Aorta (tissue), 5 donors: ENCODE results near the gene PSMC1. TPM values are rescaled to one million over a fixed set of nuclear protein-coding genes. Genes with fewer than 3 reads are reported as not detected.
"Not testable (repeated sequence)": the region's sequence is repeated elsewhere in the genome, so short reads cannot be mapped to it uniquely, and the experiment has no call there.

ENCODE experiments used
- ATAC-seq: fragments of 200-7000 bp; cut with Tn5 transposase; one replicate; pipeline ENCODE4 v1.9.1; 2022; ENCODE audit warnings: moderate library complexity; ENCODE audit not compliant: low FRiP score
- DNase-seq, 2 donors: peaks; one replicate each; pipeline ENCODE4 v3.0.0-alpha.2; 2020
- H3K27ac ChIP-seq, 2 donors: one replicate each; pipeline ENCODE4 v1.5.1; 2013; ENCODE audit warnings: low read length in 2 of 2, mild to moderate bottlenecking in 2 of 2, moderate library complexity in 2 of 2, control low read depth in 1 of 2, inconsistent platforms in 1 of 2, low read depth in 1 of 2
- H3K27me3 ChIP-seq, 2 donors: one replicate each; pipeline ENCODE4 v1.6.1; 2013; ENCODE audit warnings: control low read depth in 1 of 2, low read length in 1 of 2, mild to moderate bottlenecking in 1 of 2, moderate library complexity in 1 of 2; ENCODE audit not compliant: insufficient read depth in 2 of 2, control insufficient read depth in 1 of 2
- H3K36me3 ChIP-seq, 2 donors: one replicate each; pipeline ENCODE4 v1.6.1; 2013; ENCODE audit warnings: control low read depth in 1 of 2, low read length in 1 of 2, mild to moderate bottlenecking in 1 of 2; ENCODE audit not compliant: insufficient read depth in 2 of 2, control insufficient read depth in 1 of 2
- H3K4me1 ChIP-seq, 2 donors: one replicate each; pipeline ENCODE4 v1.6.1; 2013; ENCODE audit warnings: low read length in 2 of 2, control low read depth in 1 of 2, mild to moderate bottlenecking in 1 of 2, moderate library complexity in 1 of 2; ENCODE audit not compliant: insufficient read depth in 2 of 2, control insufficient read depth in 1 of 2
- H3K4me3 ChIP-seq, 2 donors: one replicate each; pipeline ENCODE4 v1.5.1; 2013; ENCODE audit warnings: low read length in 2 of 2, control low read depth in 1 of 2, mild to moderate bottlenecking in 1 of 2
- H3K9me3 ChIP-seq: one replicate; pipeline ENCODE4 v1.6.1; 2013; ENCODE audit warnings: mild to moderate bottlenecking, low read length; ENCODE audit not compliant: control insufficient read depth
- WGBS, 2 donors: extraction: QIAGEN DNeasy Blood & Tissue Kit; methylation state at CpG; one replicate each; pipeline ENCODE4 v1.1.7; 2013; 5-methylcytosine and 5-hydroxymethylcytosine counted together
- intact Hi-C, 2 donors: fragments of 100-400 bp; cut with DNase I; formaldehyde crosslinking; loops; one replicate each; pipeline versions ENCODE4 v1.14.2 to v1.15.0; 2022
- polyA plus RNA-seq, 2 donors: library from polyadenylated mRNA; stranded (reverse); fragments of 200-250 nt; gene quantifications; one replicate each; pipeline ENCODE4 v1.2.3, GENCODE V29; 2013
- total RNA-seq, 2 donors: library from RNA; stranded (reverse); fragmentation: NEBNext Ultra II Directional; extraction: Animal tissue kit (Norgen Biotek cat#: 25700); gene quantifications; one replicate each; pipeline ENCODE4 v1.2.1, GENCODE V29; 2021
- donor health status: healthy with polysubstance abuse.
- donor health status: Bipolar disorder and iron deficiency.
- donor health status: DM: no; HTN: no; CAD: no.
- donor health status: DM: no; HTN: no; CAD: no.
- donor health status: DM: yes; HTN: yes; CAD: no.

The PSMC1 gene
- total and polyA plus RNA-seq, 4 donors, result 67.3 to 184 (median 128) TPM

GRCh38 chr14:90247441-90247840, 8.9 kb upstream of the PSMC1 start:
- intact Hi-C loops, H3K4me1 ChIP-seq, DNase-seq, H3K36me3 ChIP-seq, H3K4me3 ChIP-seq, H3K27ac ChIP-seq, H3K27me3 ChIP-seq, H3K9me3 ChIP-seq, ATAC-seq: not testable (repeated sequence)
- WGBS, 2 donors, result 82 to 87% methylated on average over 10 of the region's 10 CpGs

- Histone ChIP-seq H3K27ac (no peak overlapping the region), H3K27me3 (no peaks in the 10 kb centered on the region), H3K4me1 (no peaks in the 10 kb centered on the region), H3K4me3 (no peak overlapping the region), H3K36me3 (no peaks in the 10 kb centered on the region), H3K9me3 (no peaks in the 10 kb centered on the region)
- ATAC-seq (no peak), DNase-seq (no peak)
- intact Hi-C loops, result no loop called here
- 82 to 84% methylated on average over 2 of the region's 2 CpGs for WGBS, 2 donors
These were observed 7.8 kb upstream of the PSMC1 start for GRCh38 chr14:90248594-90248993.

- Histone ChIP-seq H3K4me3 (no peak overlapping the region), H3K4me1 (peaks cover 1 to 9% of the 10 kb centered on the region in 2 donors), H3K27ac (no peak overlapping the region), H3K27me3 (no peaks in the 10 kb centered on the region), H3K9me3 (no peaks in the 10 kb centered on the region), H3K36me3 (no peaks in the 10 kb centered on the region)
- ATAC-seq (no peak), DNase-seq (no peak)
- 85 to 91% methylated on average over 8 of the region's 8 CpGs for WGBS, 2 donors
- intact Hi-C loops, result no loop called here
These were observed 2.5 kb upstream of the PSMC1 start for GRCh38 chr14:90253826-90254225.

GRCh38 chr14:90255871-90256270, 482 bp upstream of the PSMC1 start:
- intact Hi-C loops, result no loop called here
- H3K27ac ChIP-seq, result no peak overlapping the region
- no peak for ATAC-seq
- H3K36me3 ChIP-seq, result no peaks in the 10 kb centered on the region
- WGBS, 2 donors, result 38 to 51% methylated on average over 1 of the region's 1 CpG
- no peaks in the 10 kb centered on the region for H3K27me3 ChIP-seq
- peaks cover 1 to 9% of the 10 kb centered on the region in 2 donors for H3K4me1 ChIP-seq
- H3K9me3 ChIP-seq, result no peaks in the 10 kb centered on the region
- no peak for DNase-seq
- peak overlapping the region; percentile 36 to 93 for H3K4me3 ChIP-seq

- H3K4me1 ChIP-seq, result no peaks in the 10 kb centered on the region
- peaks cover 8 to 13% of the 10 kb centered on the region in 2 donors for H3K36me3 ChIP-seq
- DNase-seq, result no peak
- no peaks in the 10 kb centered on the region for H3K27me3 ChIP-seq
- no peak overlapping the region for H3K4me3 ChIP-seq
- H3K9me3 ChIP-seq, result no peaks in the 10 kb centered on the region
- H3K27ac ChIP-seq, result no peak overlapping the region
- intact Hi-C loops, result no loop called here
- 80 to 84% methylated on average over 7 to 8 of the region's 8 CpGs for WGBS, 2 donors
- no peak for ATAC-seq
These were observed 7.5 kb downstream of the PSMC1 start for GRCh38 chr14:90263748-90264449.

- Histone ChIP-seq H3K27me3 (no peaks in the 10 kb centered on the region), H3K27ac (no peak overlapping the region), H3K9me3 (no peaks in the 10 kb centered on the region), H3K36me3 (peaks cover 14 to 17% of the 10 kb centered on the region in 2 donors), H3K4me1 (no peaks in the 10 kb centered on the region), H3K4me3 (no peak overlapping the region)
- no peak for ATAC-seq
- WGBS, 2 donors, result 84 to 90% methylated on average over 8 to 9 of the region's 9 CpGs
- no peak for DNase-seq
- intact Hi-C loops, result no loop called here
These were observed 10.2 kb downstream of the PSMC1 start for GRCh38 chr14:90266441-90267154.

- no peaks in the 10 kb centered on the region for H3K4me1 ChIP-seq
- H3K36me3 ChIP-seq, result peaks cover 16 to 17% of the 10 kb centered on the region in 2 donors
- ATAC-seq (no peak), DNase-seq (no peak)
- no peak overlapping the region for H3K27ac ChIP-seq
- 83 to 84% methylated on average over 4 of the region's 4 CpGs for WGBS, 2 donors
- H3K27me3 ChIP-seq, result no peaks in the 10 kb centered on the region
- no peaks in the 10 kb centered on the region for H3K9me3 ChIP-seq
- intact Hi-C loops, result no loop called here
- H3K4me3 ChIP-seq, result no peak overlapping the region
These were observed 12.1 kb downstream of the PSMC1 start for GRCh38 chr14:90268420-90268819.

GRCh38 chr14:90272523-90272922, 16.2 kb downstream of the PSMC1 start:
- 89 to 94% methylated on average over 10 of the region's 10 CpGs for WGBS, 2 donors
- peak; percentile 36 for ATAC-seq
- DNase-seq, result no peak
- Histone ChIP-seq H3K27ac (no peak overlapping the region), H3K9me3 (no peaks in the 10 kb centered on the region), H3K36me3 (peaks cover 7 to 10% of the 10 kb centered on the region in 2 donors), H3K27me3 (no peaks in the 10 kb centered on the region), H3K4me1 (no peaks in the 10 kb centered on the region), H3K4me3 (no peak overlapping the region)
- intact Hi-C loops, result no loop called here

GRCh38 chr14:90273532-90273931, 17.2 kb downstream of the PSMC1 start:
- no peak overlapping the region for H3K27ac ChIP-seq
- no peaks in the 10 kb centered on the region for H3K27me3 ChIP-seq
- no peaks in the 10 kb centered on the region for H3K9me3 ChIP-seq
- DNase-seq (peak in 1 of 2 donors; percentile 72), ATAC-seq (peak; percentile 79)
- H3K36me3 ChIP-seq, result peaks cover 7 to 8% of the 10 kb centered on the region in 2 donors
- no peaks in the 10 kb centered on the region for H3K4me1 ChIP-seq
- 3 to 4% methylated on average over 8 of the region's 8 CpGs for WGBS, 2 donors
- no peak overlapping the region for H3K4me3 ChIP-seq
- intact Hi-C loops, result no loop called here
